A549 treated with ZK216348 at 1 μM for 4 hours (cell line): ENCODE measurements around the gene ASH1L. TPM values are rescaled to one million over a fixed set of nuclear protein-coding genes. Genes with fewer than 3 reads are reported as not detected.

Experiments
- total RNA-seq: library from RNA; stranded (reverse); fragments of 200-300 nt; extraction: Qiagen RNA extraction; gene quantifications from 5 replicates; pipeline ENCODE4 v1.2.3, GENCODE V29; 2022; ENCODE audit warnings: low read depth

ASH1L gene, protein sequence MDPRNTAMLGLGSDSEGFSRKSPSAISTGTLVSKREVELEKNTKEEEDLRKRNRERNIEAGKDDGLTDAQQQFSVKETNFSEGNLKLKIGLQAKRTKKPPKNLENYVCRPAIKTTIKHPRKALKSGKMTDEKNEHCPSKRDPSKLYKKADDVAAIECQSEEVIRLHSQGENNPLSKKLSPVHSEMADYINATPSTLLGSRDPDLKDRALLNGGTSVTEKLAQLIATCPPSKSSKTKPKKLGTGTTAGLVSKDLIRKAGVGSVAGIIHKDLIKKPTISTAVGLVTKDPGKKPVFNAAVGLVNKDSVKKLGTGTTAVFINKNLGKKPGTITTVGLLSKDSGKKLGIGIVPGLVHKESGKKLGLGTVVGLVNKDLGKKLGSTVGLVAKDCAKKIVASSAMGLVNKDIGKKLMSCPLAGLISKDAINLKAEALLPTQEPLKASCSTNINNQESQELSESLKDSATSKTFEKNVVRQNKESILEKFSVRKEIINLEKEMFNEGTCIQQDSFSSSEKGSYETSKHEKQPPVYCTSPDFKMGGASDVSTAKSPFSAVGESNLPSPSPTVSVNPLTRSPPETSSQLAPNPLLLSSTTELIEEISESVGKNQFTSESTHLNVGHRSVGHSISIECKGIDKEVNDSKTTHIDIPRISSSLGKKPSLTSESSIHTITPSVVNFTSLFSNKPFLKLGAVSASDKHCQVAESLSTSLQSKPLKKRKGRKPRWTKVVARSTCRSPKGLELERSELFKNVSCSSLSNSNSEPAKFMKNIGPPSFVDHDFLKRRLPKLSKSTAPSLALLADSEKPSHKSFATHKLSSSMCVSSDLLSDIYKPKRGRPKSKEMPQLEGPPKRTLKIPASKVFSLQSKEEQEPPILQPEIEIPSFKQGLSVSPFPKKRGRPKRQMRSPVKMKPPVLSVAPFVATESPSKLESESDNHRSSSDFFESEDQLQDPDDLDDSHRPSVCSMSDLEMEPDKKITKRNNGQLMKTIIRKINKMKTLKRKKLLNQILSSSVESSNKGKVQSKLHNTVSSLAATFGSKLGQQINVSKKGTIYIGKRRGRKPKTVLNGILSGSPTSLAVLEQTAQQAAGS (N-terminal part only)
- 8.9 to 12.8 TPM (median 11.1 TPM) in 5 replicates for total RNA-seq

DNA sequence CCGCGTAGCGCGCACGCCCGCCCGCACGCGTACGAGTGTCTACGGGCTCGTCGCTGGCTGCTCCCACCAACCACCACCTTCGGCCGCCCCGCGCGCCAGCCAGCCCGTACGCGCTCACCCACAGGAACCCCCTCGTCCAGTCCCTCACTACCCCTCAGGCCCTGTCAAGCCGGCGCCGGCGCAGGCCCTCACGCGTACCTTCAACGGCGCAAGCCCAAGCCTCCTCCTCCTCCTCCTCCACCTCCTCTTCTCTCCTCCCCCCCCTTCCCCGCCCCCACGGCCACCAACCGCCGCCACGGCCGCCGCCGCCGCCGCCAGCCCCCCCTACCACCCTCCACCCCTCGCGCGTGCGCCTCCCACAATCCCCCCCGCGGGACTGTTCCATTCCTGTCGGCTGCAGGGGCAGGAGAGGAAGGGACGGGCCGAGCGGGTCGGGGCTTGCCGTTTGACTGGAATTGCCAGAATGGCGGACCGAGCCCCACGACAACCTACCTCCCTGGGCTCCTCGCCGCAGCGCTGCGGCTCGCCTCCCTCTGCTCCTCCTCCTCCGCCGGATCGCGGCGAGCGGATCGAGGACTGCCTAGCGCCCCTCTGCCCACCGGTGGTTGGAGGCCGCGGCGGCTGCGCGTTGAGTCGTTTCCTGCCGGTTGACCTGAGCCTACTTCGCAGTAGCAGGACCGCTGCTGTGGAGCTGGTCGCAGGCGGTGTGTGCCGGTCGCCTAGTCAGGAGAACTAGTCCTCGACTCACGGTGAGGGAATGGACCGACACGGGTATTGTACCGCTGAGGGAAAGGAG lies at the start of gene ASH1L:
Gene ASH1L, minus strand, starts transcription at position 223 of the 796 bp plus-strand sequence. CDS start 41,284 bp downstream, outside the sequence.

DNA sequence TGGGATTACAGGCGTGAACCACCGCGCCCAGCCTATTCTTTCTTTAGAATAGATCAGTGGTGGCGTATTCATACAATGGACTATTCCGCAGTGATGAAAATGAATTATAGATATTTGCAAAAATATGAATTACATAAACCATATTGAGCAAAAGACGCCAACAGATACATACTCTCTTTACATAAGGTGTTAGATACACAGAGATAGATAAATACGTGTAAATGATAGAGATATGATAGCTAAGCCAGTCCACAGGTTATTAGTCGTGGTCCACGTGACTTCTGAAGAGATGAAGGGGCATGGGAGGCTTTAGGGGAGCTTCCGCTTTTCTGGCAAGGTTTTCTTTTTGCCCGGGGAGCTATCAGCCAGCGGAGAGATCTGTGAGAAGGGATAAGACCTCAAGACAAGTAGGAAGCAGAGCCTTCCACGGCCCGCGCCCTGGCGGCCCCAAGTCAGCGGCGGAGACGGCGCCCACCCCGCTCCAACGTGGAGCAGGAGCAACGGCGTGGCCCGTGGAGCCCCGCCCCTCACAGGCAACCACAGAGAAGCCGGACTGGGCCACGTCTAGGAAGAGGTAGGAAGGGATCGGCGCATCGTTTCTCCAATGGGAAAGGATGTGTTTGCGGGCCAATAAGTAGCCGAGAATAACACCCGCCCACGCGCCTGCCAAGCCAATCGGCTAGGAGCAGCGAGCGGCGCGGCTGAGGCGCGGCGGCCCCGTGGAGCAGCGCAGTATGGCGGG lies 47.1 kb upstream of the ASH1L start, which contains the start of gene MSTO1:
Gene MSTO1, plus strand, starts transcription at position 704 of the 742 bp plus-strand sequence. Its CDS starts 31 bp downstream, at position 735.

DNA sequence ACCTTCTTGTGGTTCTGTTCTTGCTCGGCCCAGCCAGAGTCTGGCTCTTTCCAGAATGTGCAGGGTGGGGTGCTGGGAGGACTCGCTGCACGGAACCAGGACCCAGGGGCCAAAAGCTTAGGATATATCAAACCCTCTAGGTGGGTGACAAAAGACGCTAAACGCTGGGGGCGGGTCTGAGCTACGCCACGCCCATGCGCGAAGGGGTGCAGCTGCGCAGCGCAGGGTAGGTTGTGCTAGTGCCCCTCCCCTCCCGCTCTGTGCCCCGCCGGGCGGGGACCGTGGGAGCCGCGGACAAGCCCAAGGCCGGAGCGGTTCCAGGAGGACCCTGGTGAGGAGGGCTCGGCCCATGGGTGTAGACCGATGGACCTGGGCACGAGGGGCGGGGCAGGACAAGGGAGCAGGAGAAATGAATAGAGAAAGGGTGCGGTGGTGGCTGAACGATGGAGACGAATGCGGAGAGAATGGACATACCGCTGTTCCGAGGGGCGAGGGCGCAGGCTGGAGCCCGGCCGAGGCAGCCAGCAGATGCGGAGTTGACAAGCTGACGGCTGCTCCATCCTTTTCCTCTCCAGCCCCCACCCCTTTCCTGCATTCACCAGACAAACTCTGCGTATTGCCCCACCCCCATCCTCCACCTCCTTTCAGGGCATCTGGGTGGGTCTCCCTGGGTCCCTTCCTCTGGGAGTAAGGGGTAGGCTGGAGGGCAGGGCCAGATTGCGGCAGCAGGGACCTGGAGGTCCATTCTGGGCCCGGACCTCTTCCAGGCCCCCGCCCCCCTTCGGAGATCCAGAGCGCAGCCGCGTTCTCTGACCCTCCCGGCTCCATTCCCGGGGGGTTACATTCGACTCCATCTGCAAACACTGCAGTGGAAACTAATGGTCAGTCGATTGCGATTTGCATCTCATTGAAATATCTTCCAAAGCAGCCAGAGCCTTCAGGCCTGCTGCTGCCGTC lies 241.7 kb downstream of the ASH1L start, which contains the start of gene RUSC1:
Gene RUSC1, plus strand, starts transcription at position 234 of the 957 bp plus-strand sequence. CDS start 880 bp downstream, outside the sequence.

DNA sequence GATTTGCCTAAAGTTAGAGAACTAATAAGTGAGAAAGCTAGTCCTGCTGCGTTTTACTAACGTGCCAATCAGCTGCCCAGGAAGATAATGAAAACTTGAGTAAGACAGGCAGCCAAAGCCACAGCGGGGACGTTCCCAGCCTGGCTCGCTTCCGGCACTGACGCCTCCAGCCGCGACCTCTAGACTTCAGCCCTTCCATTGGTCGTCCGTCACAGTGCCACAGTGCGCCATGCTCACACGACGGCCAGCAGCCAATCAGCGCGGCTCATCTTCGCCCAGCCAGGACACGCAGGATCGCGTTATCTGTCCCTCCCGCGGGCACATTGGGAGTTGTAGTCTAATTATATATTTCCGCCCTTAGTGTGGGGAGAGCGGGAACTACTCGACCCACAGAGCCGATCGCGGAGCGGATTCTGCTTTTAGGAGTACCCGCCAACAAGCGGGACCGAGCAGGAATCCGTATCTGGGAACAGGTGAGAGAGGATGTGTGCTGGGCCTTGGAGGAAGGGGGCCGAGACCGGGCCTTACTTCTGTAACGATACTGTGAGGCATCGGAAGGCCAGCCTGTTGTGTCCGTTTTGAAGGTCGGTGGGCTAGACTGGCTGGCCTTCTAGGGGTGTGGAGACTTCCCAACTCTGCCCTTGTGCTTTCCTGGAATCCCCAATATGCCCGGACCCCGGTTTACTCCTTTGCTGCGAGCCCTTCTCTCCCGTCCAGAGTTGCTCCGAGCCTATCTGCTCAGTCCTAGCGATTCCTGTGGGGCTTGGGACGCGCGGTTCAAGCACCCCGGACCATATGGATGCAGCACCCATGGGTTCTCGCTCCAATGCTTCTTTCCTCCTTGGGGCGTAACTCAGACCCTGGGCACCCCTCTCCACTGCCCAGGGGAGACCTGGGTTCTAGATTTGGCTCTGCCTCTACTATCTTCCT lies 253.8 kb downstream of the ASH1L start, which contains the start of gene FDPS:
Gene FDPS, plus strand, starts transcription at position 374 of the 930 bp plus-strand sequence. CDS start 924 bp downstream, outside the sequence.

DNA sequence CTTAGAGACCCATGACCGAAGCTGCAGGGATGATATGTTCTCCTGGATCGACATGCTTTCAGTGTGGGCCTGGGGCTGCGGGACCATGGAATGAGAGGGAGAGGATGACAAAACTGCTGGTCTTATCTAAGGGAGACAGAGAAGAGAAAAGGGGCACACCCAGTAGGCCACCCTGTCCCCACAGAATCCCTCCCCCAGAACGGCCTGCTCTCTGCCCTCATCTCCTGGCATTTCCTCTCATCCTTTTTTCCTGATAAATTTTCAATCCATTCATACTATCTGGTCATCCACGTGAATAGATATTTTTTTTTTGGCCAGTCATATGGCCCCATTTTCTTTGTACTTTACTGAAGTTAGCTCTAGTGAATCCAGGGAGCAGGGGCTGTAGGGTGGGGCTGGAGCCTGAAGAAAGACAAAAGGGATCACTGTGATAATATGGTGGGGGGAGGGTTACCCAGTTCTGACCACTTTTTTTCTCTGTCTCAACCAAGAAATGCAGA lies 261.2 kb downstream of the ASH1L start, which contains the start of gene PKLR:
Gene PKLR, minus strand, starts transcription at position 97 of the 500 bp plus-strand sequence. Its CDS starts 43 bp downstream, at position 54.

Other genes with a start within 250 kb of the ASH1L start
- 31.4 to 61.5 TPM (median 56.9 TPM) in 5 replicates for gene RUSC1, start 241.9 kb downstream of the ASH1L start, total RNA-seq
- gene MSTO1, start 47.4 kb upstream of the ASH1L start, total RNA-seq = 35.6 to 48.0 TPM (median 43.2 TPM) in 5 replicates
- gene YY1AP1, start 126.0 kb upstream of the ASH1L start, total RNA-seq = 42.3 to 48.3 TPM (median 46.4 TPM) in 5 replicates
- gene DAP3, start 126.3 kb upstream of the ASH1L start, total RNA-seq = 111 to 150 TPM (median 113 TPM) in 5 replicates